ENCODE data around the gene FEZF1.

FEZF1 gene

GRCh38 chr7:122301858-122302760 is 2.4 kb downstream of the FEZF1 start:
- Histone ChIP-seq H3K27ac (no peak overlapping the region), H2AFZ (ENCODE audit: low read depth) (no peak overlapping the region), H3K4me2 (no peak overlapping the region), H4K20me1 (ENCODE audit: insufficient read depth) (no peaks in the 10 kb centered on the region), H3K36me3 (ENCODE audit: insufficient read depth) (no peaks in the 10 kb centered on the region), H3K27me3 (ENCODE audit: insufficient read depth, low read depth) (no peaks in the 10 kb centered on the region), H3K9ac (no peak overlapping the region), H3K79me2 (ENCODE audit: insufficient read depth, low read depth) (peaks cover 10% of the 10 kb centered on the region), H3K4me1 (ENCODE audit: low read depth, poor library complexity, severe bottlenecking) (no peaks in the 10 kb centered on the region), H3K4me3 (IDR thresholded peaks at IDR 0.05; ENCODE audit: insufficient read depth, low read depth, low read length) (no peak overlapping the region)
- TF ChIP-seq CTCF (conservative IDR thresholded peaks at IDR 0.05; ENCODE audit: low read depth, low read length), result no peak

GRCh38 chr7:122300956-122301833 is 3.4 kb downstream of the FEZF1 start:
- no peak overlapping the region for H3K4me3 ChIP-seq (IDR thresholded peaks at IDR 0.05; ENCODE audit: insufficient read depth, low read depth, low read length)
- H4K20me1 ChIP-seq (ENCODE audit: insufficient read depth), result no peaks in the 10 kb centered on the region
- no peaks in the 10 kb centered on the region for H3K27me3 ChIP-seq (ENCODE audit: insufficient read depth, low read depth)
- H3K27ac ChIP-seq, result no peak overlapping the region
- no peaks in the 10 kb centered on the region for H3K4me1 ChIP-seq (ENCODE audit: low read depth, poor library complexity, severe bottlenecking)
- no peak overlapping the region for H3K4me2 ChIP-seq
- no peak overlapping the region for H3K9ac ChIP-seq
- peaks cover 4% of the 10 kb centered on the region; the same call in 1 of the 2 replicates for H3K79me2 ChIP-seq (ENCODE audit: insufficient read depth, low read depth)
- no peak for TF ChIP-seq CTCF (conservative IDR thresholded peaks at IDR 0.05; ENCODE audit: low read depth, low read length)
- no peaks in the 10 kb centered on the region for H3K36me3 ChIP-seq (ENCODE audit: insufficient read depth)
- H2AFZ ChIP-seq (ENCODE audit: low read depth), result no peak overlapping the region

DNA sequence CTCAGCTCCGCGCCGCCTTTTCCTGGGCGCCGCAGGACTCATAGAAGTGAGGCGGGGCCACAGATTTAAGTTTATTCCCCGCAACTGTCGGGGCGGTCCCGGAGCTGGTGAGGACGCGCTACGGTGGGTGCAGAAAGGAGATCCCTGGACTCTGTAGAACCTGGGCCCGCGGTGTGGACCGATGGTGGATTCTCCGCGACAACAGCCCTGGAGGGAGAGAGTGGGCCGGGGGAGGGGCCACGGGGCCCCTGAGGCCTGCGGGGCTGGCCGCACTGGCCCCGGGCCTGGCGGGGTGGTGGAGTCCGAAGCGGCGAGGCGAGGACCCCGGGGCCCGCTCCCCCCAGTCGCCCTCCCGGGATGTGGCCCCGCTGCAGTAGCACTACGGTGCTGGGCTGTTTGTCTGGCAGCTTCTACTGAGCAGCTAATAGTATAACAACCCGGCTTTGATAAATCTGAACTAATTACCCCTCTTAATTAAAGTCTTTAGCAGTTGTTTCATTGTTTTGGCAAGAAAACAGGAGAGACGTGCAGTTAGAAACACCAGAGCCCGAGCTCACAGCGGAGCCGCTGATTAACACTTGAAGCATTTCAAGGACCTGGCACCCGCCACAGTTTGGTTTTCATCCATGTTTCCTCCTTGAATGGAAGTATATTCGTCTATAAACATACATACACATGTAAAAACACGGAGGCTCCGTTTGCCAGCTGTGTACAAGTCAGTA is 4.2 kb downstream of the FEZF1 start:
- H3K36me3 ChIP-seq (ENCODE audit: insufficient read depth), result no peaks in the 10 kb centered on the region
- H3K4me3 ChIP-seq (IDR thresholded peaks at IDR 0.05; ENCODE audit: insufficient read depth, low read depth, low read length), result no peak overlapping the region
- H3K4me1 ChIP-seq (ENCODE audit: low read depth, poor library complexity, severe bottlenecking), result peaks cover 6% of the 10 kb centered on the region
- H3K4me2 ChIP-seq, result no peak overlapping the region
- no peaks in the 10 kb centered on the region for H3K27me3 ChIP-seq (ENCODE audit: insufficient read depth, low read depth)
- H4K20me1 ChIP-seq (ENCODE audit: insufficient read depth), result no peaks in the 10 kb centered on the region
- no peak overlapping the region for H3K27ac ChIP-seq
- TF ChIP-seq CTCF (conservative IDR thresholded peaks at IDR 0.05; ENCODE audit: low read depth, low read length), result no peak
- no peak overlapping the region for H2AFZ ChIP-seq (ENCODE audit: low read depth)
- H3K79me2 ChIP-seq (ENCODE audit: insufficient read depth, low read depth), result no peaks in the 10 kb centered on the region
- no peak overlapping the region for H3K9ac ChIP-seq

DNA sequence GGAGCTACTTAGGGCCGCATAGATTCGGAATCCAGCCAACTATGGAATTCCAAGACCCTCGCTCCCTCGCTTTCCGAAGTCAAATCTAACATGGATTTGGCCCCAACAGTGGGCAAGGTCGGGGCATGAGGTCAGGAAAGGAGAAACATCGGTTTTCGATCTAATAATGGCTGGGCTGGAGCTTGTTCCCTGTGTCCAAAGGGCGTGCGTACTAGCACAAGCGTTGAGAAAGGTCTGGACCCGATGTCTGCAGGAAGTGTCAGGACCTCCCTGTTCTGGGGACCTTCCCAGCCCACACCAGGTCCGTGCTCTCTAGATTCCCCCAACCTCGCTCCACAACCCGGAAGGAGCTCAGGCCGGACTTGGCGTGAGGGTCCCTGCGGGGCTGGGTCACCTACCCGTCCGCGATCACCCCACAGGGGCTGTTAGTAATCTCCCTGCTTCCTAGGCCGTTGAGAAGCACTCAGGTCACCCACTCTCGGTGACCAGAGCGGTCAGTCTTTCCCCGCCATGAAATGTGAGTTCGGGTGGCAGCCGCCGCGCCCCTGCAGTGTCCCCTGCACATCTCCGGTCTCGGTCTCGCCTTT is 4.8 kb downstream of the FEZF1 start:
- Histone ChIP-seq H3K4me3 (IDR thresholded peaks at IDR 0.05; ENCODE audit: insufficient read depth, low read depth, low read length) (no peak overlapping the region), H3K36me3 (ENCODE audit: insufficient read depth) (no peaks in the 10 kb centered on the region), H3K79me2 (ENCODE audit: insufficient read depth, low read depth) (no peaks in the 10 kb centered on the region), H2AFZ (ENCODE audit: low read depth) (no peak overlapping the region), H3K9ac (no peak overlapping the region), H3K27me3 (ENCODE audit: insufficient read depth, low read depth) (no peaks in the 10 kb centered on the region), H3K4me2 (no peak overlapping the region), H3K4me1 (ENCODE audit: low read depth, poor library complexity, severe bottlenecking) (peaks cover 9% of the 10 kb centered on the region), H3K27ac (no peak overlapping the region), H4K20me1 (ENCODE audit: insufficient read depth) (no peaks in the 10 kb centered on the region)
- no peak for TF ChIP-seq CTCF (conservative IDR thresholded peaks at IDR 0.05; ENCODE audit: low read depth, low read length)
